Measurements from ENCODE around the gene LBX2. TPM values are rescaled to one million over a fixed set of nuclear protein-coding genes. Genes with fewer than 3 reads are reported as not detected.
A peak's percentile ranks its signal among the peaks of the same experiment; 100 is the strongest.

LBX2 gene
- total and polyA plus RNA-seq, 8 donors: 0.21 to 2.3 (median 1.1) TPM

DNA sequence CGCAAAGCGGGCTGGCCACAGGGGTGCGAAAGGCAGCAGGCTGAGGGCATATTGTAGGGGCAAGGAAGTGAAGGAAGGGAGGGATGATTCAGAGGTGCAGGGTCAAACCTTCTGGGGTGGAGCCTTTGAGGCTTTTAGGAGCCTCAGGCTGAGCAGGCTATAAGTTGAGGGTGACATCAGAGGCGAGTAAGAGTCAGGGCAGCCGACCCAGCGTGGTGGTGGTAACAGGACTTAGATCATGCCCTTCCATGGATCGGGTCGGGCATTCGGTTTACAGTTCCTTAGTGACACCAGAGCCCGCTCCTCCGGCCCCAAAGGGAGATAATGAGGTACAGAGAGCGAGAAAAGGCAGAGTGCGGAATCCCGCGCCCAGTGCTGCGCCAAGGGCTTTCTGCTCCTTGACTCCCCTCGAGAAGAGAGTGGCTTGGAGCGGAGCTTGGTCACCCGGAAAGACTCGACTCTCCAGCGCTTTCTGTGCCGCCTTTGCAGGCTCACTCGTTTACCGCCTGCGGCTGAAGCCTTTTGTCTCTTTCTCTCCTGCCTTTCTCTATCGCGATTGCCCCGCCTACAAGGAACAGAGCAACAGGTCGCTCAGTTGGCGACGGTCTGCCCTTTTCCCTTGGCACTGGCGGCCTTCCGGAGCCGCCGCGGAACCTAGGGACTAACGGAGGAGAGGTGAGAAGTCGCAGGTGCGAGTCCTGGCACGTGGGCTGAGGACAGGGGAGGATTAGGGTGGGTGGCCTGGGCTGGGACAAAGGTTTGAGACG lies 720 bp downstream of the LBX2 start:
- DNase-seq: no peak

DNA sequence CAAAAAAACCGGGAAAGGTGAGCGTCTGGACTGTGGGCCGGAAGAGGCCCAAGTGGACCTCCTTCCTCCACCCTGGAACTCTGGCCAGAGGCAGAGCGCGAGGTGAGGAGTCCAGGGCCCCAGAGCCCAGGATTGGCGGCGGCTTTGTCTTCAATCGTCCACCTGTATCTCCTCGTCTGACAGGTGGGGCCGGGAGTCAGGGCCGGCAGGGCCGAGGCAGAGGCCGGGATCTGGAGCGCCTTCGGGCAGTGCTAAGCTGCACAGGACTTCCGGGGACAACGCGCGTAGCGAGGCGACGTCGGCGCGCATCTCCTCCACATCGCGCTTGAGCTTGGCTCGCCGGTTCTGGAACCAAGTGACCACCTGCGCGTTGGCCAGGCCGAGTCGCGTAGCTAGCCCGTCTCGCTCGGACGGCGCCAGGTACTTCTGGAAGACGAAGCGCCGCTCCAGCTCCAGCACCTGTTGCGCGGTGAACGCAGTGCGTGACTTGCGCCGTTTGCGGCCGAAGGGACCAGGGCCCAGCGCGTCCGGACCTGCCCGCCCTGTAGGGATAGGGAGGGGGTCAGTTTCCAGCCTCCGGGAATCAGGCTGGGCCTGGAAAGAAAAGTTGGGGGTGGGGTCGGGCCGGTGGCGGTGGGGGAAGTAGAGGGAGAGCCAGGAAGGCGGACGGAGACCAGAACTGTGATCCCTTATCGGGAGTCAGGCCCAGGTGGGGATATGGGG lies 1.5 kb downstream of the LBX2 start:
- Histone ChIP-seq H3K36me3 (no peaks in the 10 kb centered on the region), H3K27ac (no peak overlapping the region), H3K4me3 (peak overlapping the region; percentile 7 to 41 (median 20)), H3K27me3 (peaks cover 0 to 6% (median 0%) of the 10 kb centered on the region in 4 donors), H3K9me3 (no peaks in the 10 kb centered on the region), H3K4me1 (peaks cover 0 to 8% (median 6%) of the 10 kb centered on the region in 3 donors)
- DNase-seq: peak in 3 of 6 donors; percentile 42 to 81 (median 71)
- FAIRE-seq: no peak
- TF ChIP-seq, protein P1, sequence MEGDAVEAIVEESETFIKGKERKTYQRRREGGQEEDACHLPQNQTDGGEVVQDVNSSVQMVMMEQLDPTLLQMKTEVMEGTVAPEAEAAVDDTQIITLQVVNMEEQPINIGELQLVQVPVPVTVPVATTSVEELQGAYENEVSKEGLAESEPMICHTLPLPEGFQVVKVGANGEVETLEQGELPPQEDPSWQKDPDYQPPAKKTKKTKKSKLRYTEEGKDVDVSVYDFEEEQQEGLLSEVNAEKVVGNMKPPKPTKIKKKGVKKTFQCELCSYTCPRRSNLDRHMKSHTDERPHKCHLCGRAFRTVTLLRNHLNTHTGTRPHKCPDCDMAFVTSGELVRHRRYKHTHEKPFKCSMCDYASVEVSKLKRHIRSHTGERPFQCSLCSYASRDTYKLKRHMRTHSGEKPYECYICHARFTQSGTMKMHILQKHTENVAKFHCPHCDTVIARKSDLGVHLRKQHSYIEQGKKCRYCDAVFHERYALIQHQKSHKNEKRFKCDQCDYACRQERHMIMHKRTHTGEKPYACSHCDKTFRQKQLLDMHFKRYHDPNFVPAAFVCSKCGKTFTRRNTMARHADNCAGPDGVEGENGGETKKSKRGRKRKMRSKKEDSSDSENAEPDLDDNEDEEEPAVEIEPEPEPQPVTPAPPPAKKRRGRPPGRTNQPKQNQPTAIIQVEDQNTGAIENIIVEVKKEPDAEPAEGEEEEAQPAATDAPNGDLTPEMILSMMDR (IDR thresholded peaks at IDR 0.05): no peak
- intact Hi-C loops (cut with DNase I): no loop called here
- ATAC-seq: peak; percentile 26 to 65 (median 46)
- 6% methylated on average over 54 to 61 of the region's 61 CpGs for WGBS, 2 donors

More for the DNA sequence above, 720 bp downstream of the LBX2 start:
- TF ChIP-seq, protein P1 (IDR thresholded peaks at IDR 0.05): no peak
- Histone ChIP-seq H3K4me3 (peak overlapping the region in 3 of 4 donors; percentile 7 to 41 (median 23)), H3K27me3 (peaks cover 0 to 6% (median 0%) of the 10 kb centered on the region in 4 donors), H3K36me3 (no peaks in the 10 kb centered on the region), H3K9me3 (no peaks in the 10 kb centered on the region), H3K27ac (no peak overlapping the region), H3K4me1 (peaks cover 0 to 12% (median 6%) of the 10 kb centered on the region in 3 donors)
- peak in 2 of 4 donors; percentile 2 to 4 for ATAC-seq
- intact Hi-C loops (cut with DNase I): no loop called here
- 6 to 7% methylated on average over 41 of the region's 41 CpGs for WGBS, 2 donors
- no peak for FAIRE-seq

DNA sequence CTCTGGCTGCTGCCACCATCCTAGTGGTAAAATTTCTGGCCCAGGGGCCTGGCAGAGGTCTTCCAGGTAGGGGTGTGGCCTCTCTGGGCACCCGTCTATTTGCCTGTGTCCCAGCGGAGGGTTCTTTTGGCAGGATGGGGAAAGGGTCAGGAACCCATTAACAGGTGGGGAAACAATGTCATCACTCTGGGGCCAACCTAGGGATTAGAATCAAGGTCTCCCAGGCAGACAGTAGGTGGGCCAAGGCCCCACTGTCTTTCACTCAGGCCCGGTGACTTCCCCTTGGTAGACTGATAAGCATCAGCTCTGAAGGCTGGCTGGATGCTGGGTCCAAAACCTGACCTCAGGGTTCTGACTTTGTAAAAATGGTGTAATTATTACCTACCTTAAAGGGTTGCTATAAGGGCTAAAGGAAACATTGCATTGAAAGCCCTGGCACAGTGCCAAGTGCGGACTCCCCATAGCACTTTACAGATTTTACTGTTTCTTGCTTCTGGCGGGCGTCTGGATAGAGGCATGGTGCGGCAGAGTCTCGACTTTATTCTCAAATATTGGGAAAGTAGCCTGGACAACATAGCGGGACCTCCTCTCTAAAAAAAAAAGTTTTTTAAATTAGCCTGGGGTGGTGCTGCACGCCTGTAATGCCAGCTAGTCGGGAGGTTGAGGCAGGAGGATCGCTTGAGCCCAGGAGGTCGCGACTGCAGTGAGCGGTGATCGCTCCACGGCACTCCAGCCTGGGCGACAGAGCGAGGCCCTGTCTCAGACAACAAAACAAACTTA lies 2.2 kb downstream of the LBX2 start:
- 67 to 70% methylated on average over 19 of the region's 19 CpGs for WGBS, 2 donors
- H3K4me3 ChIP-seq: peak overlapping the region in 1 of 4 donors; percentile 41
- intact Hi-C loops (cut with DNase I): no loop called here

DNA sequence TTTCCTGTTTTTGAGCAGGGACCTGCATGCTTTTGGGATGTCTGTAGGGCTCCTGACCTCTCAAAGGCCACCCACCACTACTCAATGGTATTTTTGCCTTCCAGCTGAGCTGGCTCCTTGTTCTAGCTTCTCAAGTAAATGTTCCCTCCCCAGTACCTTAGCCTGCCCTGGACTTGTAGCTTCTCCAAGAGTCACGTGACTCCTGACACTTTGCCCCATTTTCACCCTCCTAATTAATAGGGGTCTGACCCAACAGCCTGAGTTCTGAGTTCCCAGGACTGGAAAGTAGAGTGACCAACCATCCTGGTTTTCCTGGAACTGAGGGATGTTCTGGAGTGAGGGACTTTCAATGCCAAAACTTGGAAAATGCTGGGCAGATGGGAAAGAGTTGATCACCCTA lies 4.0 kb downstream of the LBX2 start:
- DNase-seq (no peak), FAIRE-seq (no peak), ATAC-seq (no peak)
- 74 to 78% methylated on average over 1 of the region's 1 CpG for WGBS, 2 donors
- intact Hi-C loops (cut with DNase I): no loop called here
- TF ChIP-seq, protein P1 (IDR thresholded peaks at IDR 0.05): no peak
- H3K36me3 ChIP-seq: peaks cover 0 to 22% (median 14%) of the 10 kb centered on the region in 3 donors
- H3K9me3 ChIP-seq: no peaks in the 10 kb centered on the region
- no peak overlapping the region for H3K4me3 ChIP-seq
- no peak overlapping the region for H3K27ac ChIP-seq
- peaks cover 0 to 8% (median 6%) of the 10 kb centered on the region in 3 donors for H3K4me1 ChIP-seq
- H3K27me3 ChIP-seq: peaks cover 0 to 6% (median 0%) of the 10 kb centered on the region in 4 donors

More for the DNA sequence above, 2.2 kb downstream of the LBX2 start:
- FAIRE-seq: no peak
- TF ChIP-seq, protein P1 (IDR thresholded peaks at IDR 0.05): no peak
- Histone ChIP-seq H3K27me3 (peaks cover 0 to 6% (median 0%) of the 10 kb centered on the region in 4 donors), H3K36me3 (peaks cover 0 to 4% (median 0%) of the 10 kb centered on the region in 3 donors), H3K4me1 (peaks cover 0 to 8% (median 6%) of the 10 kb centered on the region in 3 donors), H3K9me3 (no peaks in the 10 kb centered on the region), H3K27ac (no peak overlapping the region)
- no peak for ATAC-seq
- DNase-seq: peak in 1 of 6 donors; percentile 33

Data from pancreas (tissue), 10 donors.